SIG-M5 treated with dmso at 0.1 percent for 504 hours (cell line): ENCODE data around the gene EIF4A3.

Experiments
- DNase-seq: peaks from one replicate; lab custom pipeline; 2025; ENCODE audit not compliant: unreplicated experiment; lab: John Stamatoyannopoulos, UW

Gene EIF4A3

GRCh38 chr17:80114758-80115157 is 32.2 kb downstream of the EIF4A3 start:
- DNase-seq = no peak

- DNase-seq = no peak
Observed at GRCh38 chr17:80113033-80113484, 33.9 kb downstream of the EIF4A3 start.

- no peak for DNase-seq
Observed at GRCh38 chr17:80112471-80113032, 34.4 kb downstream of the EIF4A3 start.

- no peak for DNase-seq
Observed at GRCh38 chr17:80111702-80112470, 35.0 kb downstream of the EIF4A3 start.

GRCh38 chr17:80110927-80111701 is 35.8 kb downstream of the EIF4A3 start:
- no peak for DNase-seq

- no peak for DNase-seq
Observed at GRCh38 chr17:80110447-80110812, 36.5 kb downstream of the EIF4A3 start.

- DNase-seq = no peak
Observed at GRCh38 chr17:80109713-80110446, 37.0 kb downstream of the EIF4A3 start.

GRCh38 chr17:80109066-80109660 is 37.8 kb downstream of the EIF4A3 start:
- DNase-seq = no peak

- DNase-seq = no peak
Observed at GRCh38 chr17:80108036-80108971, 38.6 kb downstream of the EIF4A3 start.

GRCh38 chr17:80107231-80108021 is 39.5 kb downstream of the EIF4A3 start:
- no peak for DNase-seq

GRCh38 chr17:80106751-80107150 is 40.2 kb downstream of the EIF4A3 start:
- no peak for DNase-seq

- DNase-seq = no peak
Observed at GRCh38 chr17:80106176-80106575, 40.8 kb downstream of the EIF4A3 start.

- no peak for DNase-seq
Observed at GRCh38 chr17:80105762-80106161, 41.2 kb downstream of the EIF4A3 start.

GRCh38 chr17:80104956-80105375 is 42.0 kb downstream of the EIF4A3 start:
- no peak for DNase-seq

- no peak for DNase-seq
Observed at GRCh38 chr17:80104321-80104955, 42.5 kb downstream of the EIF4A3 start.

GRCh38 chr17:80103449-80104085 is 43.4 kb downstream of the EIF4A3 start:
- DNase-seq = no peak

- no peak for DNase-seq
Observed at GRCh38 chr17:80102664-80103448, 44.1 kb downstream of the EIF4A3 start.
